HepG2 (cell line): ENCODE data around the gene COMT. TPM values are rescaled to one million over a fixed set of nuclear protein-coding genes. Genes with fewer than 3 reads are reported as not detected.

ENCODE experiments used
- ATAC-seq: fragments of 200-7000 bp; cut with Tn5 transposase; 3 replicates; pipeline ENCODE4 v1.9.1; 2020; ENCODE audit warnings: mild to moderate bottlenecking, moderate library complexity
- BruUV-seq: library from RNA; stranded (reverse); fragments of 400-500 nt; replicated peaks from 2 replicates; lab custom pipeline; 2021; lab: Mats Ljungman, UMichigan
- CTCF ChIA-PET: fragments of 300-600 bp; formaldehyde crosslinking; extraction: SDS; loops from one replicate; lab custom pipeline; 2021; ENCODE audit warnings: low total read pairs, inconsistent platforms, low intra/inter-chr PET ratio; lab: Yijun Ruan, JAX
- POLR2A ChIA-PET: fragments of 350-600 bp; sonication (Branson Sonifier 250); formaldehyde crosslinking; loops from one replicate; lab custom pipeline; 2020; ENCODE audit warnings: antibody characterized with exemption, inconsistent platforms; lab: Yijun Ruan, JAX
- DNase-seq: peaks from one replicate; pipeline ENCODE4 v3.0.0-alpha.2; 2015; ENCODE audit warnings: low spot score
- FAIRE-seq: peaks from 3 replicates; lab custom pipeline; 2011; peaks lifted over from hg19 to GRCh38; lab: Jason Lieb, UNC
- H2AFZ ChIP-seq: one replicate; pipeline ENCODE4 v1.6.1; 2011; ENCODE audit warnings: low read length, inconsistent platforms
- H3K27ac ChIP-seq: fragments of 300-600 bp; 3 replicates; pipeline ENCODE4 v1.8.0; 2011; ENCODE audit warnings: mixed run types, mild to moderate bottlenecking, mixed read lengths, low read length, inconsistent platforms; ENCODE audit not compliant: insufficient read depth; ENCODE audit errors: extremely low read length
- H3K27me3 ChIP-seq, 2 experiments: fragments of 200-600 bp in 1 of 2; 2 replicates in 1 of 2; 3 replicates in 1 of 2; pipeline versions ENCODE4 v1.6.0 to v1.8.0; 2011; ENCODE audit warnings: low read length in 2 of 2, mild to moderate bottlenecking in 2 of 2, moderate library complexity in 2 of 2, inconsistent platforms in 1 of 2; ENCODE audit not compliant: insufficient read depth in 2 of 2, control insufficient read depth in 1 of 2
- H3K36me3 ChIP-seq, 2 experiments: fragments of 200-600 bp in 1 of 2; replicated peaks in 1 of 2; 2 replicates in 1 of 2; 3 replicates in 1 of 2; pipeline versions ENCODE4 v1.5.1 to v1.8.0; 2011; ENCODE audit warnings: low read length in 2 of 2, inconsistent platforms in 1 of 2; ENCODE audit not compliant: insufficient read depth in 2 of 2, control insufficient read depth in 1 of 2
- H3K4me1 ChIP-seq: 2 replicates; pipeline ENCODE4 v1.5.1; 2012; ENCODE audit warnings: low read length, inconsistent platforms; ENCODE audit not compliant: insufficient read depth
- H3K4me2 ChIP-seq: 2 replicates; pipeline ENCODE4 v1.6.0; 2011; ENCODE audit warnings: low read depth, low read length, inconsistent platforms
- H3K4me3 ChIP-seq, 3 experiments: fragments of 200-600 bp in 1 of 3; sonication (generic), shearing (Covaris generic) in 1 of 3; replicated peaks in 1 of 3; 2 replicates each; pipeline ENCODE4 v1.5.1; 2011 to 2016; ENCODE audit warnings: low read length in 3 of 3, inconsistent platforms in 2 of 3, low read depth in 2 of 3, mild to moderate bottlenecking in 2 of 3, control low read depth in 1 of 3, mixed read lengths in 1 of 3; ENCODE audit not compliant: insufficient read depth in 1 of 3
- H3K79me2 ChIP-seq: one replicate; pipeline ENCODE4 v1.6.1; 2011; ENCODE audit warnings: low read length, inconsistent platforms; ENCODE audit not compliant: insufficient read depth
- H3K9ac ChIP-seq: 2 replicates; pipeline ENCODE4 v1.6.0; 2011; ENCODE audit warnings: mild to moderate bottlenecking, low read depth, low read length, inconsistent platforms; ENCODE audit not compliant: insufficient read depth
- H3K9me3 ChIP-seq: 2 replicates; pipeline ENCODE4 v1.5.1; 2012; ENCODE audit warnings: mild to moderate bottlenecking, low read length
- H4K20me1 ChIP-seq: 2 replicates; pipeline ENCODE4 v1.6.0; 2011; ENCODE audit warnings: inconsistent platforms, mild to moderate bottlenecking, low read length, moderate library complexity; ENCODE audit not compliant: insufficient read depth
- BRD4 ChIP-seq: sonication (generic); formaldehyde crosslinking; IDR thresholded peaks from 2 replicates; pipeline ENCODE4 v1.4.0; 2020; ENCODE audit warnings: missing genetic modification reagents
- MATR3 ChIP-seq: sonication (generic); formaldehyde crosslinking; IDR thresholded peaks from 2 replicates; pipeline ENCODE4 v1.4.0; 2020; ENCODE audit warnings: missing genetic modification reagents
- NFRKB ChIP-seq: fragments of 450-650 bp; IDR thresholded peaks from 2 replicates; pipeline ENCODE4 v1.6.1; 2017
- RFX1 ChIP-seq: fragments of 450-650 bp; IDR thresholded peaks from 2 replicates; pipeline ENCODE4 v1.6.1; 2017
- ZFAT ChIP-seq: sonication (generic); formaldehyde crosslinking; conservative IDR thresholded peaks from 2 replicates; pipeline ENCODE4 v1.8.1; 2023; ENCODE audit warnings: missing genetic modification reagents, inconsistent platforms
- ZNF256 ChIP-seq: sonication (generic); formaldehyde crosslinking; conservative IDR thresholded peaks from 2 replicates; pipeline ENCODE4 v1.4.0; 2020; ENCODE audit warnings: missing genetic modification reagents
- ZNF761 ChIP-seq: sonication (generic); formaldehyde crosslinking; conservative IDR thresholded peaks from 2 replicates; pipeline ENCODE4 v1.4.0; 2020; ENCODE audit warnings: mild to moderate bottlenecking, missing genetic modification reagents
- WGBS: methylation state at CpG from one replicate; pipeline ENCODE4 v1.1.6; 2017; ENCODE audit warnings: low lambda C conversion rate; 5-methylcytosine and 5-hydroxymethylcytosine counted together
- in situ Hi-C: cut with HindIII; loops from 2 replicates; pipeline ENCODE4 v1.10.0; 2017; ENCODE audit warnings: low pct_unique_long_range_greater_than_20kb; ENCODE audit not compliant: extremely low pct_ligation_motif_present
- intact Hi-C: fragments of 100-400 bp; cut with micrococcal nuclease; formaldehyde crosslinking; loops from one replicate; pipeline ENCODE4 v1.10.0; 2022; ENCODE audit not compliant: unreplicated experiment
- polyA plus RNA-seq, 8 experiments: library from polyadenylated mRNA; depleted of rRNA in 3 of 8; stranded (reverse) in 7 of 8; unstranded in 1 of 8; fragments of >200 nt; fragmentation: Illumina TruSeq in 4 of 8; extraction: Trizol in 4 of 8; gene quantifications; 2 replicates each; pipeline versions ENCODE4 v1.2.1 to v1.2.3, GENCODE V29; 2011 to 2016; ENCODE audit warnings: low read depth in 4 of 8, missing spikeins in 1 of 8, mixed read lengths in 1 of 8; ENCODE audit not compliant: insufficient read depth in 1 of 8
- total RNA-seq, 5 experiments: library from RNA; depleted of rRNA; stranded (reverse); fragments of >200 nt; fragmentation: Illumina TruSeq; extraction: Trizol; gene quantifications; 2 replicates each; pipeline ENCODE4 v1.2.3, GENCODE V29; 2016; ENCODE audit warnings: low read depth in 1 of 5
- TF ChIP-seq, protein P1 (sequence below), 2 experiments: IDR thresholded peaks; 2 replicates each; pipeline ENCODE4 v1.6.1; 2011 to 2012; ENCODE audit warnings: low read length in 2 of 2, borderline replicate concordance in 1 of 2, low read depth in 1 of 2, mild to moderate bottlenecking in 1 of 2, moderate library complexity in 1 of 2
- TF ChIP-seq, protein P2 (sequence below): sonication (generic); formaldehyde crosslinking; conservative IDR thresholded peaks from 2 replicates; pipeline ENCODE4 v1.4.0; 2020; ENCODE audit warnings: mild to moderate bottlenecking, missing genetic modification reagents, moderate library complexity
- TF ChIP-seq, protein P3 (sequence below): sonication (generic); formaldehyde crosslinking; IDR thresholded peaks from 2 replicates; pipeline ENCODE4 v1.4.0; 2020; ENCODE audit warnings: missing genetic modification reagents
- TF ChIP-seq, protein P4 (sequence below): sonication (generic); formaldehyde crosslinking; IDR thresholded peaks from 2 replicates; pipeline ENCODE4 v1.4.0; 2020; ENCODE audit warnings: mild to moderate bottlenecking, missing genetic modification reagents

Gene COMT
- total and polyA plus RNA-seq, 2 of the 13 experiments (the other 11 are each of a cell fraction or from before 2014, with no cell fraction given): 156 to 162 TPM

DNA sequence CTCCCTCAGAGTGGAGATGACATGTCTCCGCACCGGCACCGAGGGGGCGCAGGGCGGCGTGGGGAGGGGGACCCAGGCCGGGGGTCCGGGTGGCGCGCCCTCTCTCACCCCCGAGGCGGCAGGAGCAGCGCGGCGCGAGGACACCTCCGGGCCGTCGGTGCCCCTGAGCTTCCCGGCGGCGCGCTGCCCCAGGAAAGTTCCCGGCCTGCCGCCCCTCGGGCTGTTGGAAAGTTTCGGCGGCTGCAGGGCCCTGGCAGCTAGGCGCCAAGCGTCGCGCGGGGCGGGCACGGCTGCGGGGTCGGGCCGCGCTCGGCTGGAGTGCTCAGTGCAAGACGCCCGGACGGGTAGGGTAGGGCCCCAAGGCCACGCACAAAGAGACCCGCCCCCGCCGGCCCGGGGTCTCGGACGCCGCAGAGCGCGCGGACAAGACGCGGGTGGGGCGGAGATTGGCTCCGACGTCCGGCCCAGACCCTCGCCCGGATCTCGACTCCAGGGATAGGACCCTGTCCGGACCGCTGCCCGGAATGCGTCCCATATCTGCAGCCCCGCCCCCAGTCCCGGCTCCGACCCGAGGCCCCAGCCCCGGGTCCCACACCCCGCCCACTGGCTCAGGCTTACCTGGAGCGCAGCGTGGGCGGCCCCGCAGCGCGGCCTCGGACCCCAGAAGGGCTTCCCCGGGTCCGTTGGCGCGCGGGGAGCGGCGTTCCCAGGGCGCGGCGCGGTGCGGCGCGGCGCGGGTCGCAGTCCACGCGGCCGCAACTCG is 74.6 kb downstream of the COMT start:
- Histone ChIP-seq H3K4me3 (peak overlapping the region; percentile 67 to 81 (median 81)), H4K20me1 (no peaks in the 10 kb centered on the region), H3K36me3 (no peaks in the 10 kb centered on the region), H2AFZ (no peak overlapping the region), H3K27me3 (peaks cover 0 to 5% of the 10 kb centered on the region in 2 experiments; a peak in 2 of 5 replicates), H3K79me2 (peaks cover 6% of the 10 kb centered on the region), H3K9ac (peak overlapping the region; percentile 70), H3K4me2 (peak overlapping the region; percentile 95), H3K4me1 (peaks cover 62% of the 10 kb centered on the region), H3K9me3 (no peaks in the 10 kb centered on the region), H3K27ac (peak overlapping the region; percentile 38)
- peak; percentile 27 for DNase-seq
- no peak for FAIRE-seq
- intact Hi-C loops: loop anchor here (10.0 kb wide), 1 partner anchor 59 kb away; no protein-coding TSS in a partner anchor
- 0% methylated on average over 21 of the region's 101 CpGs for WGBS
- ChIA-PET CTCF (no interaction called here), POLR2A (interaction anchor here (0.8 to 1.3 kb wide), 2 partner anchors 46 to 53 kb away, joined by 4 to 6 read pairs; no protein-coding TSS in a partner anchor)
- peak; percentile 24 for ATAC-seq
- BruUV-seq: no TSS peak
- in situ Hi-C loops: no loop called here
- TF ChIP-seq RFX1: no peak
- TF ChIP-seq BRD4: 0 out of 2 replicates have a peak, but pooled peaks have one; percentile 39
- TF ChIP-seq, protein P1, sequence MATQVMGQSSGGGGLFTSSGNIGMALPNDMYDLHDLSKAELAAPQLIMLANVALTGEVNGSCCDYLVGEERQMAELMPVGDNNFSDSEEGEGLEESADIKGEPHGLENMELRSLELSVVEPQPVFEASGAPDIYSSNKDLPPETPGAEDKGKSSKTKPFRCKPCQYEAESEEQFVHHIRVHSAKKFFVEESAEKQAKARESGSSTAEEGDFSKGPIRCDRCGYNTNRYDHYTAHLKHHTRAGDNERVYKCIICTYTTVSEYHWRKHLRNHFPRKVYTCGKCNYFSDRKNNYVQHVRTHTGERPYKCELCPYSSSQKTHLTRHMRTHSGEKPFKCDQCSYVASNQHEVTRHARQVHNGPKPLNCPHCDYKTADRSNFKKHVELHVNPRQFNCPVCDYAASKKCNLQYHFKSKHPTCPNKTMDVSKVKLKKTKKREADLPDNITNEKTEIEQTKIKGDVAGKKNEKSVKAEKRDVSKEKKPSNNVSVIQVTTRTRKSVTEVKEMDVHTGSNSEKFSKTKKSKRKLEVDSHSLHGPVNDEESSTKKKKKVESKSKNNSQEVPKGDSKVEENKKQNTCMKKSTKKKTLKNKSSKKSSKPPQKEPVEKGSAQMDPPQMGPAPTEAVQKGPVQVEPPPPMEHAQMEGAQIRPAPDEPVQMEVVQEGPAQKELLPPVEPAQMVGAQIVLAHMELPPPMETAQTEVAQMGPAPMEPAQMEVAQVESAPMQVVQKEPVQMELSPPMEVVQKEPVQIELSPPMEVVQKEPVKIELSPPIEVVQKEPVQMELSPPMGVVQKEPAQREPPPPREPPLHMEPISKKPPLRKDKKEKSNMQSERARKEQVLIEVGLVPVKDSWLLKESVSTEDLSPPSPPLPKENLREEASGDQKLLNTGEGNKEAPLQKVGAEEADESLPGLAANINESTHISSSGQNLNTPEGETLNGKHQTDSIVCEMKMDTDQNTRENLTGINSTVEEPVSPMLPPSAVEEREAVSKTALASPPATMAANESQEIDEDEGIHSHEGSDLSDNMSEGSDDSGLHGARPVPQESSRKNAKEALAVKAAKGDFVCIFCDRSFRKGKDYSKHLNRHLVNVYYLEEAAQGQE (IDR thresholded peaks at IDR 0.05; ENCODE audit: borderline replicate concordance in 1 of 2, low read depth in 1 of 2, low read length in 2 of 2): no peak
- 0 out of 2 replicates have a peak, but pooled peaks have one; percentile 29 for TF ChIP-seq ZNF256 (CRISPR knock-in tag)
- TF ChIP-seq, protein P2, sequence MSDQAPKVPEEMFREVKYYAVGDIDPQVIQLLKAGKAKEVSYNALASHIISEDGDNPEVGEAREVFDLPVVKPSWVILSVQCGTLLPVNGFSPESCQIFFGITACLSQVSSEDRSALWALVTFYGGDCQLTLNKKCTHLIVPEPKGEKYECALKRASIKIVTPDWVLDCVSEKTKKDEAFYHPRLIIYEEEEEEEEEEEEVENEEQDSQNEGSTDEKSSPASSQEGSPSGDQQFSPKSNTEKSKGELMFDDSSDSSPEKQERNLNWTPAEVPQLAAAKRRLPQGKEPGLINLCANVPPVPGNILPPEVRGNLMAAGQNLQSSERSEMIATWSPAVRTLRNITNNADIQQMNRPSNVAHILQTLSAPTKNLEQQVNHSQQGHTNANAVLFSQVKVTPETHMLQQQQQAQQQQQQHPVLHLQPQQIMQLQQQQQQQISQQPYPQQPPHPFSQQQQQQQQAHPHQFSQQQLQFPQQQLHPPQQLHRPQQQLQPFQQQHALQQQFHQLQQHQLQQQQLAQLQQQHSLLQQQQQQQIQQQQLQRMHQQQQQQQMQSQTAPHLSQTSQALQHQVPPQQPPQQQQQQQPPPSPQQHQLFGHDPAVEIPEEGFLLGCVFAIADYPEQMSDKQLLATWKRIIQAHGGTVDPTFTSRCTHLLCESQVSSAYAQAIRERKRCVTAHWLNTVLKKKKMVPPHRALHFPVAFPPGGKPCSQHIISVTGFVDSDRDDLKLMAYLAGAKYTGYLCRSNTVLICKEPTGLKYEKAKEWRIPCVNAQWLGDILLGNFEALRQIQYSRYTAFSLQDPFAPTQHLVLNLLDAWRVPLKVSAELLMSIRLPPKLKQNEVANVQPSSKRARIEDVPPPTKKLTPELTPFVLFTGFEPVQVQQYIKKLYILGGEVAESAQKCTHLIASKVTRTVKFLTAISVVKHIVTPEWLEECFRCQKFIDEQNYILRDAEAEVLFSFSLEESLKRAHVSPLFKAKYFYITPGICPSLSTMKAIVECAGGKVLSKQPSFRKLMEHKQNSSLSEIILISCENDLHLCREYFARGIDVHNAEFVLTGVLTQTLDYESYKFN (CRISPR knock-in tag): no peak
- 0 out of 2 replicates have a peak, but pooled peaks have one; percentile 54 for TF ChIP-seq ZNF761 (CRISPR knock-in tag)
- no peak for TF ChIP-seq MATR3 (CRISPR knock-in tag)
- TF ChIP-seq, protein P3, sequence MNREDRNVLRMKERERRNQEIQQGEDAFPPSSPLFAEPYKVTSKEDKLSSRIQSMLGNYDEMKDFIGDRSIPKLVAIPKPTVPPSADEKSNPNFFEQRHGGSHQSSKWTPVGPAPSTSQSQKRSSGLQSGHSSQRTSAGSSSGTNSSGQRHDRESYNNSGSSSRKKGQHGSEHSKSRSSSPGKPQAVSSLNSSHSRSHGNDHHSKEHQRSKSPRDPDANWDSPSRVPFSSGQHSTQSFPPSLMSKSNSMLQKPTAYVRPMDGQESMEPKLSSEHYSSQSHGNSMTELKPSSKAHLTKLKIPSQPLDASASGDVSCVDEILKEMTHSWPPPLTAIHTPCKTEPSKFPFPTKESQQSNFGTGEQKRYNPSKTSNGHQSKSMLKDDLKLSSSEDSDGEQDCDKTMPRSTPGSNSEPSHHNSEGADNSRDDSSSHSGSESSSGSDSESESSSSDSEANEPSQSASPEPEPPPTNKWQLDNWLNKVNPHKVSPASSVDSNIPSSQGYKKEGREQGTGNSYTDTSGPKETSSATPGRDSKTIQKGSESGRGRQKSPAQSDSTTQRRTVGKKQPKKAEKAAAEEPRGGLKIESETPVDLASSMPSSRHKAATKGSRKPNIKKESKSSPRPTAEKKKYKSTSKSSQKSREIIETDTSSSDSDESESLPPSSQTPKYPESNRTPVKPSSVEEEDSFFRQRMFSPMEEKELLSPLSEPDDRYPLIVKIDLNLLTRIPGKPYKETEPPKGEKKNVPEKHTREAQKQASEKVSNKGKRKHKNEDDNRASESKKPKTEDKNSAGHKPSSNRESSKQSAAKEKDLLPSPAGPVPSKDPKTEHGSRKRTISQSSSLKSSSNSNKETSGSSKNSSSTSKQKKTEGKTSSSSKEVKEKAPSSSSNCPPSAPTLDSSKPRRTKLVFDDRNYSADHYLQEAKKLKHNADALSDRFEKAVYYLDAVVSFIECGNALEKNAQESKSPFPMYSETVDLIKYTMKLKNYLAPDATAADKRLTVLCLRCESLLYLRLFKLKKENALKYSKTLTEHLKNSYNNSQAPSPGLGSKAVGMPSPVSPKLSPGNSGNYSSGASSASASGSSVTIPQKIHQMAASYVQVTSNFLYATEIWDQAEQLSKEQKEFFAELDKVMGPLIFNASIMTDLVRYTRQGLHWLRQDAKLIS: no peak
- no peak for TF ChIP-seq NFRKB
- 0 out of 2 replicates have a peak, but pooled peaks have one; percentile 28 for TF ChIP-seq ZFAT
- TF ChIP-seq, protein P4, sequence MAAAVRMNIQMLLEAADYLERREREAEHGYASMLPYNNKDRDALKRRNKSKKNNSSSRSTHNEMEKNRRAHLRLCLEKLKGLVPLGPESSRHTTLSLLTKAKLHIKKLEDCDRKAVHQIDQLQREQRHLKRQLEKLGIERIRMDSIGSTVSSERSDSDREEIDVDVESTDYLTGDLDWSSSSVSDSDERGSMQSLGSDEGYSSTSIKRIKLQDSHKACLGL (CRISPR knock-in tag): peak; percentile 21; the same call in 1 of the 2 replicates
